DOHH2 (cell line): ENCODE data around the gene RETREG1.

Source experiments
- EZH2phosphoT487 ChIP-seq: fragments of 200-600 bp; sonication (generic); IDR thresholded peaks from 2 replicates; pipeline ENCODE4 v1.6.1; 2017; ENCODE audit warnings: borderline replicate concordance, mild to moderate bottlenecking, antibody characterized with exemption, low read length, moderate library complexity, mixed read lengths
- TF ChIP-seq, protein P1 (sequence below): fragments of 200-600 bp; sonication (generic); IDR thresholded peaks from one replicate; pipeline ENCODE4 v1.5.1; 2014; ENCODE audit warnings: antibody characterized with exemption, mild to moderate bottlenecking, low read depth, low read length; ENCODE audit not compliant: poor library complexity, severe bottlenecking

DNA sequence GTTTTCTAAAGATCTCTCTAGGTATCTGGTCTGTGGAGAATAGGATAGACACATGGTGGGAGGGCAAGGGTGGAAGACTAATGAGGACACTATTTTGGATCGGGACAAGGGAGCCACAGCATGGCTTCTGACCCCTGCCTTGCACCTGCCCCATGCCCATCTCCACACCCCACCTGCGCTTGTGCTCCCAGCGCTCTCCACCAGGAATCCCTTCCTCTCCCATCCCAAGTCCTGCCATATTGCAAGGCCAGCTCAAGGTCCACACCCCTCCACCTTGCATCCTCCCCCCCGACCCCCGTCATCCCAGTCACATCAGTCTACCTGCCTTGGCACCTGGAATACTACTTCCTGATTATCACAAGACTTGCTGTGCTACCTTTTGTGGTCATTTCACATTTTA is 44.2 kb upstream of the RETREG1 start:
- TF ChIP-seq, protein P1, sequence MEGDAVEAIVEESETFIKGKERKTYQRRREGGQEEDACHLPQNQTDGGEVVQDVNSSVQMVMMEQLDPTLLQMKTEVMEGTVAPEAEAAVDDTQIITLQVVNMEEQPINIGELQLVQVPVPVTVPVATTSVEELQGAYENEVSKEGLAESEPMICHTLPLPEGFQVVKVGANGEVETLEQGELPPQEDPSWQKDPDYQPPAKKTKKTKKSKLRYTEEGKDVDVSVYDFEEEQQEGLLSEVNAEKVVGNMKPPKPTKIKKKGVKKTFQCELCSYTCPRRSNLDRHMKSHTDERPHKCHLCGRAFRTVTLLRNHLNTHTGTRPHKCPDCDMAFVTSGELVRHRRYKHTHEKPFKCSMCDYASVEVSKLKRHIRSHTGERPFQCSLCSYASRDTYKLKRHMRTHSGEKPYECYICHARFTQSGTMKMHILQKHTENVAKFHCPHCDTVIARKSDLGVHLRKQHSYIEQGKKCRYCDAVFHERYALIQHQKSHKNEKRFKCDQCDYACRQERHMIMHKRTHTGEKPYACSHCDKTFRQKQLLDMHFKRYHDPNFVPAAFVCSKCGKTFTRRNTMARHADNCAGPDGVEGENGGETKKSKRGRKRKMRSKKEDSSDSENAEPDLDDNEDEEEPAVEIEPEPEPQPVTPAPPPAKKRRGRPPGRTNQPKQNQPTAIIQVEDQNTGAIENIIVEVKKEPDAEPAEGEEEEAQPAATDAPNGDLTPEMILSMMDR, result no peak
- no peak for TF ChIP-seq EZH2phosphoT487
